ENCODE results near the gene SLC22A2.

DNA sequence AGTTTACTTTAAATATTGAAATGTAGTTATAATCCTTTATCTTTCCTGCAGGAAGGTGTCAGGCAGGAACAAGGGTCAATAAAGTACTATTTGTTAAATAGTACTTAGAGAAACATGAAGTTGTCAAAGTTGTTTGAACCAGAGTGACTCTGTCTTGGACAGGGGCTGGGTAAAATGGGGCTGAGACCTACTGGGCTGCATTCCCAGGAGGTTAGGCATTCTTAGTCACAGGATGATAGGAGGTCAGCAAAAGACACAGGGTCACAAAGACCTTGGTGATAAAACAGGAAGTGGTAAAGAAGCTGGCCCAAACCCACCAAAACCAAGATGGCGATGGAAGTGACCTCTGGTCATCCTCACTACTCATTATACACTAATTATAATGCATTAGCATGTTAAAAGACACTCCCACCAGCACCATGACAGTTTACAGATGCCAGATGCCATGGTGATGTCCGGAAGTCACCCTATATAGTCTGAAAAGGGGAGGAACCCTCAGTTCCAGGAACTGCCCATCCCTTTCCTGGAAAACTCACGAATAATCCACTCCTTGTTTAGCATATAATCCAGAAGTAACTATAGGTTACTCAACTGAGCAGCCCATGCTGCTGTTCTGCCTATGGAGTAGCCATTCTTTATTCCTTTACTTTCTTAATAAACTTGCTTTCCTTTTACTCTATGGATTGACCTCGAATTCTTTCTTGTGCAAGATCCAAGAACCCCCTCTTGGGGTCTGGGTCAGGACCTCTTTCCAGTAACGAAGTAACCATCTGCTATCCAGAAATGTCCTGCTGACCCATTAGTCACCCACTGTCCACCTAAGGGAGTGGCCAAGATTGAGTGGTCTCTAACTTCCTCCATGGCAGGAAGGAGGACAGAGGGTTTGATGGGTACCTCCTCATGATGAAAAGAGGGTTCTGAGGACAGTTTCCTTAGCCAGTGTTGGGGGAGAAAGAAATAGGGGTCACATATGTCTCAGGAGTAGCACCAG lies 19.6 kb downstream of the SLC22A2 start:
- TF ChIP-seq, protein P1, sequence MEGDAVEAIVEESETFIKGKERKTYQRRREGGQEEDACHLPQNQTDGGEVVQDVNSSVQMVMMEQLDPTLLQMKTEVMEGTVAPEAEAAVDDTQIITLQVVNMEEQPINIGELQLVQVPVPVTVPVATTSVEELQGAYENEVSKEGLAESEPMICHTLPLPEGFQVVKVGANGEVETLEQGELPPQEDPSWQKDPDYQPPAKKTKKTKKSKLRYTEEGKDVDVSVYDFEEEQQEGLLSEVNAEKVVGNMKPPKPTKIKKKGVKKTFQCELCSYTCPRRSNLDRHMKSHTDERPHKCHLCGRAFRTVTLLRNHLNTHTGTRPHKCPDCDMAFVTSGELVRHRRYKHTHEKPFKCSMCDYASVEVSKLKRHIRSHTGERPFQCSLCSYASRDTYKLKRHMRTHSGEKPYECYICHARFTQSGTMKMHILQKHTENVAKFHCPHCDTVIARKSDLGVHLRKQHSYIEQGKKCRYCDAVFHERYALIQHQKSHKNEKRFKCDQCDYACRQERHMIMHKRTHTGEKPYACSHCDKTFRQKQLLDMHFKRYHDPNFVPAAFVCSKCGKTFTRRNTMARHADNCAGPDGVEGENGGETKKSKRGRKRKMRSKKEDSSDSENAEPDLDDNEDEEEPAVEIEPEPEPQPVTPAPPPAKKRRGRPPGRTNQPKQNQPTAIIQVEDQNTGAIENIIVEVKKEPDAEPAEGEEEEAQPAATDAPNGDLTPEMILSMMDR (IDR thresholded peaks at IDR 0.05), result no peak
- TF ChIP-seq POLR2A (IDR thresholded peaks at IDR 0.05), result no peak

Data from lower leg skin (tissue), 3 donors.